Neural progenitor cell (in vitro differentiated cells): ENCODE data around the gene SSBP3.

Source experiments
- CTCF ChIP-seq: fragments of 200-600 bp; sonication (generic); IDR thresholded peaks from 2 replicates; pipeline ENCODE4 v1.5.1; 2017; ENCODE audit warnings: antibody characterized with exemption, mild to moderate bottlenecking
- EZH2 ChIP-seq: fragments of 200-600 bp; sonication (generic); IDR thresholded peaks from 2 replicates; pipeline ENCODE4 v1.6.1; 2017; ENCODE audit warnings: antibody characterized with exemption, mild to moderate bottlenecking, moderate library complexity

GRCh38 chr1:54279457-54279856 lies 126.7 kb downstream of the SSBP3 start:
- no peak for TF ChIP-seq CTCF
- TF ChIP-seq EZH2: no peak
